ENCODE measurements around the gene SMAD6. TPM values are rescaled to one million over a fixed set of nuclear protein-coding genes. Genes with fewer than 3 reads are reported as not detected.

The SMAD6 gene
- total RNA-seq, 1 donor from 2014 or later, result 8.9 TPM

GRCh38 chr15:66735909-66736305 is 33.9 kb downstream of the SMAD6 start:
- H3K27ac ChIP-seq (ENCODE audit: low read depth, low read length), result no peak overlapping the region
- no peaks in the 10 kb centered on the region for H3K36me3 ChIP-seq (ENCODE audit: control insufficient read depth in 3 of 3, insufficient read depth in 3 of 3, low read length in 3 of 3)
- H3K4me3 ChIP-seq (ENCODE audit: low read length in 3 of 3), result no peak overlapping the region
- H3K27me3 ChIP-seq (ENCODE audit: control insufficient read depth in 3 of 3, insufficient read depth in 3 of 3, low read length in 3 of 3), result no peaks in the 10 kb centered on the region
- no peak overlapping the region for H3K9ac ChIP-seq (ENCODE audit: low read depth in 1 of 3, low read length in 3 of 3)
- no peaks in the 10 kb centered on the region for H3K9me3 ChIP-seq (ENCODE audit: control insufficient read depth in 3 of 3, low read length in 3 of 3)
- H3K4me1 ChIP-seq (ENCODE audit: control insufficient read depth in 3 of 3, insufficient read depth in 3 of 3, low read length in 3 of 3), result peaks cover 13 to 23% (median 20%) of the 10 kb centered on the region in 3 donors

- no peak overlapping the region for H3K27ac ChIP-seq (ENCODE audit: low read depth, low read length)
- H3K4me1 ChIP-seq (ENCODE audit: control insufficient read depth in 3 of 3, insufficient read depth in 3 of 3, low read length in 3 of 3), result peaks cover 17 to 26% (median 25%) of the 10 kb centered on the region in 3 donors
- no peaks in the 10 kb centered on the region for H3K27me3 ChIP-seq (ENCODE audit: control insufficient read depth in 3 of 3, insufficient read depth in 3 of 3, low read length in 3 of 3)
- no peak overlapping the region for H3K9ac ChIP-seq (ENCODE audit: low read depth in 1 of 3, low read length in 3 of 3)
- no peaks in the 10 kb centered on the region for H3K36me3 ChIP-seq (ENCODE audit: control insufficient read depth in 3 of 3, insufficient read depth in 3 of 3, low read length in 3 of 3)
- no peaks in the 10 kb centered on the region for H3K9me3 ChIP-seq (ENCODE audit: control insufficient read depth in 3 of 3, low read length in 3 of 3)
- H3K4me3 ChIP-seq (ENCODE audit: low read length in 3 of 3), result no peak overlapping the region
Measured at GRCh38 chr15:66737243-66738010, 35.4 kb downstream of the SMAD6 start.

- H3K4me1 ChIP-seq (ENCODE audit: control insufficient read depth in 3 of 3, insufficient read depth in 3 of 3, low read length in 3 of 3), result peaks cover 17 to 26% (median 25%) of the 10 kb centered on the region in 3 donors
- H3K27me3 ChIP-seq (ENCODE audit: control insufficient read depth in 3 of 3, insufficient read depth in 3 of 3, low read length in 3 of 3), result no peaks in the 10 kb centered on the region
- no peak overlapping the region for H3K27ac ChIP-seq (ENCODE audit: low read depth, low read length)
- no peaks in the 10 kb centered on the region for H3K36me3 ChIP-seq (ENCODE audit: control insufficient read depth in 3 of 3, insufficient read depth in 3 of 3, low read length in 3 of 3)
- no peaks in the 10 kb centered on the region for H3K9me3 ChIP-seq (ENCODE audit: control insufficient read depth in 3 of 3, low read length in 3 of 3)
- no peak overlapping the region for H3K9ac ChIP-seq (ENCODE audit: low read depth in 1 of 3, low read length in 3 of 3)
- no peak overlapping the region for H3K4me3 ChIP-seq (ENCODE audit: low read length in 3 of 3)
Measured at GRCh38 chr15:66738116-66738515, 36.1 kb downstream of the SMAD6 start.

- Histone ChIP-seq H3K9ac (ENCODE audit: low read depth in 1 of 3, low read length in 3 of 3) (no peak overlapping the region), H3K4me1 (ENCODE audit: control insufficient read depth in 3 of 3, insufficient read depth in 3 of 3, low read length in 3 of 3) (peaks cover 17 to 26% (median 25%) of the 10 kb centered on the region in 3 donors), H3K27ac (ENCODE audit: low read depth, low read length) (no peak overlapping the region), H3K27me3 (ENCODE audit: control insufficient read depth in 3 of 3, insufficient read depth in 3 of 3, low read length in 3 of 3) (no peaks in the 10 kb centered on the region), H3K36me3 (ENCODE audit: control insufficient read depth in 3 of 3, insufficient read depth in 3 of 3, low read length in 3 of 3) (no peaks in the 10 kb centered on the region), H3K4me3 (ENCODE audit: low read length in 3 of 3) (no peak overlapping the region), H3K9me3 (ENCODE audit: control insufficient read depth in 3 of 3, low read length in 3 of 3) (no peaks in the 10 kb centered on the region)
Measured at GRCh38 chr15:66738595-66738994, 36.6 kb downstream of the SMAD6 start.

GRCh38 chr15:66739287-66739686 is 37.3 kb downstream of the SMAD6 start:
- Histone ChIP-seq H3K27ac (ENCODE audit: low read depth, low read length) (no peak overlapping the region), H3K4me3 (ENCODE audit: low read length in 3 of 3) (no peak overlapping the region), H3K4me1 (ENCODE audit: control insufficient read depth in 3 of 3, insufficient read depth in 3 of 3, low read length in 3 of 3) (peaks cover 16 to 24% (median 22%) of the 10 kb centered on the region in 3 donors), H3K9me3 (ENCODE audit: control insufficient read depth in 3 of 3, low read length in 3 of 3) (no peaks in the 10 kb centered on the region), H3K27me3 (ENCODE audit: control insufficient read depth in 3 of 3, insufficient read depth in 3 of 3, low read length in 3 of 3) (no peaks in the 10 kb centered on the region), H3K36me3 (ENCODE audit: control insufficient read depth in 3 of 3, insufficient read depth in 3 of 3, low read length in 3 of 3) (no peaks in the 10 kb centered on the region), H3K9ac (ENCODE audit: low read depth in 1 of 3, low read length in 3 of 3) (no peak overlapping the region)

- H3K4me1 ChIP-seq (ENCODE audit: control insufficient read depth in 3 of 3, insufficient read depth in 3 of 3, low read length in 3 of 3), result peaks cover 11 to 26% (median 12%) of the 10 kb centered on the region in 3 donors
- H3K36me3 ChIP-seq (ENCODE audit: control insufficient read depth in 3 of 3, insufficient read depth in 3 of 3, low read length in 3 of 3), result no peaks in the 10 kb centered on the region
- no peak overlapping the region for H3K9ac ChIP-seq (ENCODE audit: low read depth in 1 of 3, low read length in 3 of 3)
- no peak overlapping the region for H3K4me3 ChIP-seq (ENCODE audit: low read length in 3 of 3)
- no peaks in the 10 kb centered on the region for H3K27me3 ChIP-seq (ENCODE audit: control insufficient read depth in 3 of 3, insufficient read depth in 3 of 3, low read length in 3 of 3)
- no peak overlapping the region for H3K27ac ChIP-seq (ENCODE audit: low read depth, low read length)
- H3K9me3 ChIP-seq (ENCODE audit: control insufficient read depth in 3 of 3, low read length in 3 of 3), result no peaks in the 10 kb centered on the region
Measured at GRCh38 chr15:66740802-66741201, 38.8 kb downstream of the SMAD6 start.

GRCh38 chr15:66741646-66742045 is 39.6 kb downstream of the SMAD6 start:
- H3K4me1 ChIP-seq (ENCODE audit: control insufficient read depth in 3 of 3, insufficient read depth in 3 of 3, low read length in 3 of 3), result peaks cover 10 to 28% (median 11%) of the 10 kb centered on the region in 3 donors
- no peak overlapping the region for H3K4me3 ChIP-seq (ENCODE audit: low read length in 3 of 3)
- no peak overlapping the region for H3K27ac ChIP-seq (ENCODE audit: low read depth, low read length)
- no peaks in the 10 kb centered on the region for H3K9me3 ChIP-seq (ENCODE audit: control insufficient read depth in 3 of 3, low read length in 3 of 3)
- H3K9ac ChIP-seq (ENCODE audit: low read depth in 1 of 3, low read length in 3 of 3), result peak overlapping the region in 1 of 3 donors; percentile 16
- no peaks in the 10 kb centered on the region for H3K36me3 ChIP-seq (ENCODE audit: control insufficient read depth in 3 of 3, insufficient read depth in 3 of 3, low read length in 3 of 3)
- H3K27me3 ChIP-seq (ENCODE audit: control insufficient read depth in 3 of 3, insufficient read depth in 3 of 3, low read length in 3 of 3), result no peaks in the 10 kb centered on the region

- H3K9me3 ChIP-seq (ENCODE audit: control insufficient read depth in 3 of 3, low read length in 3 of 3), result no peaks in the 10 kb centered on the region
- no peaks in the 10 kb centered on the region for H3K36me3 ChIP-seq (ENCODE audit: control insufficient read depth in 3 of 3, insufficient read depth in 3 of 3, low read length in 3 of 3)
- no peak overlapping the region for H3K9ac ChIP-seq (ENCODE audit: low read depth in 1 of 3, low read length in 3 of 3)
- H3K27me3 ChIP-seq (ENCODE audit: control insufficient read depth in 3 of 3, insufficient read depth in 3 of 3, low read length in 3 of 3), result no peaks in the 10 kb centered on the region
- peaks cover 10 to 26% (median 11%) of the 10 kb centered on the region in 3 donors for H3K4me1 ChIP-seq (ENCODE audit: control insufficient read depth in 3 of 3, insufficient read depth in 3 of 3, low read length in 3 of 3)
- H3K27ac ChIP-seq (ENCODE audit: low read depth, low read length), result no peak overlapping the region
- H3K4me3 ChIP-seq (ENCODE audit: low read length in 3 of 3), result no peak overlapping the region
Measured at GRCh38 chr15:66742286-66742685, 40.2 kb downstream of the SMAD6 start.

GRCh38 chr15:66743204-66743603 is 41.2 kb downstream of the SMAD6 start:
- Histone ChIP-seq H3K4me1 (ENCODE audit: control insufficient read depth in 3 of 3, insufficient read depth in 3 of 3, low read length in 3 of 3) (peaks cover 10 to 31% (median 11%) of the 10 kb centered on the region in 3 donors), H3K27me3 (ENCODE audit: control insufficient read depth in 3 of 3, insufficient read depth in 3 of 3, low read length in 3 of 3) (no peaks in the 10 kb centered on the region), H3K9ac (ENCODE audit: low read depth in 1 of 3, low read length in 3 of 3) (no peak overlapping the region), H3K4me3 (ENCODE audit: low read length in 3 of 3) (no peak overlapping the region), H3K9me3 (ENCODE audit: control insufficient read depth in 3 of 3, low read length in 3 of 3) (no peaks in the 10 kb centered on the region), H3K27ac (ENCODE audit: low read depth, low read length) (no peak overlapping the region), H3K36me3 (ENCODE audit: control insufficient read depth in 3 of 3, insufficient read depth in 3 of 3, low read length in 3 of 3) (no peaks in the 10 kb centered on the region)

GRCh38 chr15:66743703-66744536 is 41.9 kb downstream of the SMAD6 start:
- Histone ChIP-seq H3K9me3 (ENCODE audit: control insufficient read depth in 3 of 3, low read length in 3 of 3) (no peaks in the 10 kb centered on the region), H3K4me1 (ENCODE audit: control insufficient read depth in 3 of 3, insufficient read depth in 3 of 3, low read length in 3 of 3) (peaks cover 10 to 37% (median 11%) of the 10 kb centered on the region in 3 donors), H3K9ac (ENCODE audit: low read depth in 1 of 3, low read length in 3 of 3) (no peak overlapping the region), H3K27me3 (ENCODE audit: control insufficient read depth in 3 of 3, insufficient read depth in 3 of 3, low read length in 3 of 3) (no peaks in the 10 kb centered on the region), H3K27ac (ENCODE audit: low read depth, low read length) (no peak overlapping the region), H3K4me3 (ENCODE audit: low read length in 3 of 3) (no peak overlapping the region), H3K36me3 (ENCODE audit: control insufficient read depth in 3 of 3, insufficient read depth in 3 of 3, low read length in 3 of 3) (no peaks in the 10 kb centered on the region)
